ENCODE results near the gene SYNPR. TPM values are rescaled to one million over a fixed set of nuclear protein-coding genes. Genes with fewer than 3 reads are reported as not detected.
"Not testable (repeated sequence)": the region's sequence is repeated elsewhere in the genome, so short reads cannot be mapped to it uniquely, and the experiment has no call there.

The SYNPR gene
- polyA plus RNA-seq (ENCODE audit: insufficient read depth in 1 of 5, insufficient read length in 5 of 5, low replicate concordance in 1 of 5): under 1 TPM; 0.10 to 0.27 (median 0.25) TPM
- long read RNA-seq, donor 1: 0 reads
- long read RNA-seq, donor 2: 0 reads
- long read RNA-seq, donor 3: 0 reads
- long read RNA-seq, donor 4: 0 reads
- long read RNA-seq, donor 5: 0 reads
- long read RNA-seq, donor 6: 0 reads
- long read RNA-seq, donor 7: 0 reads
- long read RNA-seq, donor 8: 0 reads

DNA sequence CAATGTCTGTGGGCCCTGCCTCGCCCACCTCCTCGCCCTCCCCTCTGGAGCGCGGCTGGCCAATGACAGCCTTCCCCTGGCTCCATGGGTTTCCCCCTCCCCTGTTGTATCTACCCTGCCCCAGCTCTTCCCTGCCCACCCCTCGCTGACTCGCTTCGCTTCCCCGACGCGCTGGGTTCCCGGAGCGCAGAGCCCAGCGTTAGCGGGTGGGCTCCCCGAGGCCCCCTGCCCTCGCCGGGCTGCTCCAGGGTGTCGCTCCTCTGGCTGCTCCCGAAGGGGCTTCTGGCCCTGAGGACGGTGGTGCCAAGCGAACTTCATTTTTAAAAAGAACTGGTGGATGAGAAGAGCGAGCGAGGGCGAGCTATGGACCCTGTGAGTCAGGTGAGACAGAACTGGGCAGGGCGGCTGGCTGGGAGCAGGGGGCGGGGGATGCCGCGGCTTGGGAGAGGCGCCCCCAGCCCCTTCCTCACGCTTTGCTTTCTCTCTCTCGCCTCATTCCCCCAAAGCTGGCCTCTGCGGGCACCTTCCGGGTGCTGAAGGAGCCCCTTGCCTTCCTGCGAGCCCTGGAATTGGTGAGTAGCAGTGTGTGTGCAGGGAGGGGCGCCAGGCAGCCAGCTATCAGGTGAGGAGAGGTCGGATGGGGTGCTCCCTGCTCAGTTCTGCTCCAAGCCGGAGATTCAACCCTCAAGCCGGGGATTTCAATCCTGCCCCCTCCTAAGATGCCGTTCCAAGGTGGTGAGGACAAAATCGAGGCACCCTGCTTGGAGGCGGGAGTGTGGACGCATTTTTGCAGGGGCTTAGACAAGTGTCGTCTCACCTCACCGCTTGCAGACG, at the start of gene SYNPR:
Gene SYNPR, plus strand, starts transcription at position 138 of the 834 bp plus-strand sequence.
- no peak for DNase-seq

DNA sequence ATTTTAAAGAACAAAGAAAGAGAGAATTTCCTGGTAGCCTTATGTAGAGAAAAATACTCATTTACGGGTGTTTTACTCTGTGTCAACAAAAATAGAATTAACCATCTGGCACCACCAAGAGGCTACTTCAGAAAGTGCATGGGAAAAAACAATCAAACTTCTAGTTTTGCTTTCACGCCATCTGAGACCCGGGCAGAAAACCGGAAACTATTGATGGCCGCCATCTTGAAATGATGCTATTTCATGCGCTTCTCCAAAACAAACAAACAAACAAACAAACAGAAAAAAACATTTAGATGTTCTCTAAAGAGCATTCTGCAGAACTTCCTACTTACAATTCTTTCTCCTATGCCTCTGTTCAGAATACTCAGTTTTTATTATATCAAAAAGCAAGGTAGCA, 49.4 kb upstream of the SYNPR start:
- DNase-seq: peak in 1 of 2 donors; percentile 11

DNA sequence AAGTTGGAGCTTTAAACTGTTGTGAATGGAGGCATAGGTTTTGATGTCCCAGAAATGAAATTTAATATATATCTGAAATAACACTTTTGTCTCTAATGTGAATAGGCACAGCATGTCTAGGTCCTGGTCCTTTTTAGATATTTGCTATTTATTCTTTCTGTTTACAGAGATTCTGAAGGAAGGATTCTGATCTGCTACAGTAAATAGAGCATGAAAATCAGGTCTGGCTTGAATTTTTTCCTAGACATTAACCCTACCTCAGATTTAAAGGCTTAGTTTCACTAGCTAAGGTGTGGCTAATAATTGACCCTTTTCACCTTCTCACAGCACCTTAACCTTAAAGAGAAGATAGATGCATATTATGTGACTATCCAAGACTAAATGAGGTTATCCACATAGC, 48.0 kb upstream of the SYNPR start:
- DNase-seq: no peak

DNA sequence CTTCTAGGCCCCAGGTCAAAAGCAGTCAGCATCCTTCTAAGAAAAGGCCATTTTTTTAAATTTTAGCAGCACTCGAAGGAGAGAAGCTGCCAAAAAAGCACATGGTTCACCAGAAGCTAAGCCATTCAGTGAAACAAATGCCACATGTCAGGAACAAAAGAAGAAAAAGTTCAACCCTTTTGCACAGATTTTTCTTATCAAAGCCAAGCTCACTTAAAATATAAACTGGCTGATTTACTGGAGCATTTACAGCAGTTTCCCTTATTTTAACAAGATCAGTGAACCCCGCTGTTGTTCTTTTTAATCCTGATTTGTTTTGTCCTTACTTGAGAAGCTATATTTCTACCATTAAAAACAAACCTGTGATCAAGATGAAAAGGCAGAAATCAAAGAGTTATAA, 46.5 kb upstream of the SYNPR start:
- no peak for DNase-seq

DNA sequence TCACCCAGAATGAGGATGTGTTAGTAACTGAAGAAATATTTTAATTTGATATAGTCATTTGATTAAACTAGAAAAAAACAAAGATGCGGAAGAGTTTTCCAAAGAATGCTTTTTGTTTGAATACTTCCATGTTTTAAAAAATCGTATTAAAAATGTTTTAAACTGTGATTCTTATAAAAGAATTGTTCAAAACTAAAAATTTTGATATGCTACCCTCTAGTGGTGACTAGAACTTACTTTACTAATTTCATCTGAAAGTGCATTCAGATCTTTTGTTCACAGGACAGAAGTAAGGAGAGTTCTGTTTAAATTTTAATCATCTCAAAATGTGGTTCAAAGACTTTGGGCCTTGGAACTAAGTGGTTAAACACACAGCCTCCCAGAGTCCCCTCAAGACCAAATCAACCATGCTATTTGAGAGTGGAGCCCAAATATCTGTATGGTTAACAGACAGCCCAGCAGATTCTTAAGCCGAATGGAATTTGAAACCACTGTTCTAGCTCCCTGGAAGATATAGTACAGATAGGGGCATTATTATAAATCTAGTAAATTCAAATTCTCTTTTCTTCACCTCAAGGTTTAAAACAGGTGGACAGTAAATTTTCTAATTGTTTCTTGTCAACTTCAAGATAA, 45.2 kb upstream of the SYNPR start:
- no peak for DNase-seq

DNA sequence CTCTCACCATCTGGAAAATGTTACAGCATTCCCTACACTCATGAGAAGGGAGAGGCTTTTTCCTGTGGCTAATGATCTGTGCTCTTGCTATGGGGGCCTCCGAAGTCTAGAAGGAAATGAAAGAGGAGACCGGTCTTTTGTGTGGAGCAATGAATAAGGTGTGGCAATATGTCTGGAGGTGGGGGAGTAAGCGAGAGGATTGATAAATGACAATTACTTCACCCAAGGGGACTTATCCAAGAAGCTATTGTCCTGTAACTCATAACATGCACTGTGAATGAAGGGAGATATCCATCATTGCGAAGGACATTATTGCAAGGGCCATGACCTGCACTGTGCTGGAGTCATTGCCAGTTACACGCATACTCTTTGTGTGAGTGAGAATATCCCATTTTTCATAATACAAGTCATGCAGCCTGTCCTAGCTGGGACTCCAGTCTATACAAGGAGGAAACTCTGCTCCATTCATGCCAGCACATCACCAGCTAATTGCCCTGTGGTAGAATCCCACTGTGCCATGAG, 37.7 kb upstream of the SYNPR start:
- no peak for DNase-seq

DNA sequence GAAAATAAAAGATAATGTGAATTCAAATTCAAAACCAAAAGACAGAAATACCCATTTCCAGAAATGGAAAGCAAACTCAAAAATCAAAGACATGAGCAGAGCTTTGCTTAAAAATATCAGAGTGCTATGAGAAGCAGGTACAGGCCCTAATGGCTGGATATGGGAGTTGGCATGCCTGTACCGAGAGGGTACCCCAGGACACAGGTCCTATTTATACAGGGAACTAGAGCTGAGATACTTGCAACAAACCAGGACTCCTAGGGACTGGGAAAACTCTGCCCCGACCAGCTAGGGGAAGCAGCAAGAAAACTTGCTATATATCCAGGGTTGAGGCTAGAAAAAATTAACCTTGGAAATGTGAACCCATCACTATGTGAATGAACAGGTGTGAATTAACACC, 36.0 kb upstream of the SYNPR start:
- DNase-seq: no peak

DNA sequence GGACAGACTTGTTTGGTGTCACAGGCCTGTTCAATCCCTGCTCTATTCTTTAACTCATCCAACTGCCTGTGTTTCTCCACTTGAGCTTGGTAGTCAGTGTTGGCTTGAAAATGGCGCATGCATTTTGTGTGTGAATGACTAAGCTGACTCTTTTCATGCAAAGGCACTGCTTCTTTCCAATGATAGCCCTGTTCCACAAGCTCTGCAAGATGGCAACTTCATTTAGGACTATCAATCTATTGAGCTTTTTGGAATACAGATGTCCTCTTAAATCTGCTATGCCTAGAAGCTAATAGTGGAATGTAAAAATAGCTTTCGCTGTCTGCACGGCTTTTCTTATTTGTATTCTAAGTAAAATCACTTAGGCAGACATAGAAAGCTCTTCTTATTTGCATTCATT, 33.6 kb upstream of the SYNPR start:
- no peak for DNase-seq

DNA sequence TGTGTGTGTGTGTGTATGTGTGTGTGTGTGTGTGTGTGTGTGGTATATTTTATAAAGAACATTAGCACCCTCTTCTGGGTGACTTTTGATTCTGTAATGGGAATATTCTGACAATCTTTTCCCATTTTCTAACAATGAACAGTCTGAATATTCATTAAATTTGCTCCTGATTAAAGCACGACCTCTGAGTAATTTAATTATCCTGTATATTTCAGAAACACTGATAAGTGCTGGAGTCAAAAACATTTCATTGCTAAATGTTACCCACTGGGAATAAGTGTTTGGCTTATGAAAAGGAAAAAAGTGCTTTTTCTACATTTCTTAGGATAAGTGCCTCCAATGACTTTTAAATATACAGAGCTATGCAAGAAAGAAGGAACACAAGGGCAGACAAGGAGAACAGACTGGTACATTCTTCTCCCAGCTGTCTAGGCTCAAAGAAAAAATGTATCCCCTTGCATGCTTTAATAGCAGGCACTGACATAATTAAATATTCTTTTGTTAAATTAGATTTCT, 32.3 kb upstream of the SYNPR start:
- DNase-seq: no peak

DNA sequence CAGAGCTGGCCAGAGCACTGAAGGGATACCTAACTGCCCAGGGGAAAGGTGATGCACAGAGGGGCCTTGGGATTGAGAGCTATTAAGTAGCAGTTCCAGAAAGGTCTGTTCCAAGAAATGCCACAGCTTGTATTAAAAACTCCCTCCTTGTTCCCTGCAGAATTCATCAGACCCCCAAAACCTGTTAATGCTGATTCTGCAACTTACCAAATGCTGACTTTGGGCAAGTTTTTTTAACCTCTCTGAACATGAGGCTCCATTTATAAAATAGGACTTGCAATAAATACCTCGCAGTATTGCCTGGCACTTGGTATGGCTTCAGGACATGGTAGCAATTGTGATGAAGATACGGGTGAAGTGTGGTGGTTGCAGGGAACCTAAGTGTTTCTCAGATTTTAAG, 30.1 kb upstream of the SYNPR start:
- DNase-seq: no peak

DNA sequence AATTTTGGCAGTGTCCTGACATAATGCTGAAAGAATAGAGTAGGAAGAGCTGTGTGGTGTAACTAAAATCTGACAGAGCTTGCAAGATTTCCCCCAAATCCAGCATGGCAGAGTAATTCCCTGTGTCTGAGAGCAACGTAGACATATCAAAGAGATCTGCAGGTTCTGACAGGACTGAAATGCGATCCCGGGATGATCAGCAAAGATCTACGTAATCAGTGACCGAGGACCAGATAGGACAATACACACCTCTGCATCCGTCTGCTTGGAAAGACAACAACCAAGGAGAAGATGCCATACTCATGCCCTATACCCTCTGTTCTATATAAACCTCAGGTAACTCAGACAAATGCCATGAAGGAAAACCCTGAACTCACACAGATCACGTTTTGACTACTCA, 26.6 kb upstream of the SYNPR start:
- DNase-seq: no peak

DNA sequence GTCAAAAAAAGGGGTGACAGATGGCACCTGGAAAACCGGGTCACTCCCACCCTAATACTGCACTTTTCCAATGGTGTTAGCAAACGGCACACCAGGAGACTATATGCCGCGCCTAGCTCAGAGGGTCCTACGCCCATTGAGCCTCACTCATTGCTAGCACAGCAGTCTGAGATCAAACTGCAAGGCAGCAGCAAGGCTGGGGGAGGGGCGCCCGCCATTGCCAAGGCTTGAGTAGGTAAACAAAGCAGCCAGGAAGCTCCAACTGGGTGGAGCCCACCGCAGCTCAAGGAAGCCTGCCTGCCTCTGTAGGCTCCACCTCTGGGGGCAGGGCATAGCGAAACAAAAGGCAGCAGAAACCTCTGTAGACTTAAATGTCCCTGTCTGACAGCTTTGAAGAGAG, 22.3 kb upstream of the SYNPR start:
- DNase-seq: not testable (repeated sequence)

DNA sequence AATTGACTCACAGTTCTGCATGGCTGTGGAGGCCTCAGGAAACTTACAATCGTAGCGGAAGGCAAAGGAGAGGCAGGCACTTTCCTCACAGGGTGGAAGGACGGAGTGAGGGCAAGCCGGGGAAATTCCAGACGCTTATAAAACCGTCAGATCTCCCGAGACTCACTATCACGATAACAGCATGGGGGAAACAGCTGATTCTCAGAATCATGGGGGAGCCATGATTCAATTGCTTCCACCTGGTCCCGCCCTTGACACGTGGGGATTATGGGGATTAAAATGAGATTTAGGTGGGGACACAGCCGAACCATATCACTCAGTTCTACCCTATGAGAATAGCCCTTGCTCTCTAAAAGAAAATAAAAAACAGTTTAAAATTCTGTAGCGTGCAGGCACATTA, 13.4 kb upstream of the SYNPR start:
- DNase-seq: no peak

DNA sequence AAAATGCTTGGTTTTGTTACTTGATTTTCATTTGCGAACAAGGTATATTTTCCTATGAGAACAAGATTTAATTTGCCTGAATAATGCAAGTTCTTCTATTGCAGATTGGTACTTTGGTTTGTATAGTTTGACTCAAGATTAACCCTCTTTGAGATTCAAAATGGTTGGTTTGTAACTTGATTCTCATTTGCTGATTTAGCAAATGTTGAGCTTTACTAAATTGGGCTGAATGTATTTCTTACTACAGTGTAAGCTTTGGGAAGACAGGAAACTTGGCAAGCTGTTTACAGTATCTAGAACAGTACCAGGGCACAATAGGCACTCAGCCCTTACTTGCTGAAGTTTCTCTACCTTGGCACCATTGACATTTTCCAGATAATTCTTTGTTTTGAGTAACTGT, 3.7 kb upstream of the SYNPR start:
- DNase-seq: no peak

DNA sequence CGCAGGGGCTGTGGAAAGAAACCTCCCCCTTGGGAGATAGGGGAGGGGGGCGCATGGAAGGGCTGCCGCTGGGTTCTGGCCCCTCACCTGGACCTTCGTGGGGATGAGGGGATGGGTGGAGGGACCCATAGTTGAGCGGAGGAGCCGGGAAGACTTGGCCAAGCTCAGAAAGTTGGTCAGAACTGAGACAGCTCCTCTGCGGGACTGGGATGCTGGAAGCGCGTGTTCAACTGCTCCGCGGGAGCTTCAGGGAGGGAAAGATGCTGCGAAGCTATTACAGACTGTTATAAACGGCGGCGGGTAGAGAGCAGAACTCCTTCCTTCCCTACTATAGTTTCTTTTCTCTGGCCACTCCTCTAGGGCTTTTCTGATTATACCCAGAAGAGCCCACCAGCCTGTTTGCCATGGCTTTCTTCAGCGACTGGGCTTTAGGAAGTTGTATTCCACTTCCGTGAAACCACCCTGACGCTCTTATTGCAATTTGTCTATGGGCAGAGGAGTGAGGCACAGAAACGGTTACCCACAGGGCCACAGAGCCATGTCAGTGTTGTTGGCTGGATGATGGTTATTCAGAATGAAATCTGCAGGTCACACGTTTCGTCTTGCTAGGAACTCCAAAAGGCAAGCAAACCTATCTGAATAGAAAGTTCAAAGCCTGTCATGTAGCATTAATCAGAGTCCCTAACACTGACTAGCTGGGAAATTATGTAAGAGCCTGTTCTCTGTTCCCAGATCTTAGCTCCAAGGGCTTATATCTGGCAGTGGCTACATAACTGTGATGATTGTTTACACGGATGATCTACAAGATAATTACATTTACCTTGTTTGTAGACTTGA, 1.1 kb downstream of the SYNPR start:
- DNase-seq: no peak

DNA sequence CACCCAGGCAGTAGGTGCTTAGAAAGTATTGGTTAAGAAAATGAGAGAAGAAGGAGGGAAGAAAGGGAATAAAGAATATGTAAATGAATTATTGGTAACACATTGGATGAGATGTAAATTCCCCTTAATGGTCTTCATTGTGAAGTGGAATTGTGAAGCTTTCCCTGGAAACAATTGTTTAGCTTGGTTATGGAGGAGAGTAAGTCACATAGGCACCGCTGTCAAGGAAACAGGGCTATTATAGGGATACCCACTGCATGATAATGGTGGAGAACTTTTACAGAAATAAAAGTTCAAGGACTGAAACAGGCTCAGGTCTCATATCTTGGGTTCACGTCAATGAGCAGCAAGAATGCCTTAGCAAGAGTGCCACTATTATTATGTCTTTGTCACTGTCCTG, 9.5 kb downstream of the SYNPR start:
- DNase-seq: no peak

DNA sequence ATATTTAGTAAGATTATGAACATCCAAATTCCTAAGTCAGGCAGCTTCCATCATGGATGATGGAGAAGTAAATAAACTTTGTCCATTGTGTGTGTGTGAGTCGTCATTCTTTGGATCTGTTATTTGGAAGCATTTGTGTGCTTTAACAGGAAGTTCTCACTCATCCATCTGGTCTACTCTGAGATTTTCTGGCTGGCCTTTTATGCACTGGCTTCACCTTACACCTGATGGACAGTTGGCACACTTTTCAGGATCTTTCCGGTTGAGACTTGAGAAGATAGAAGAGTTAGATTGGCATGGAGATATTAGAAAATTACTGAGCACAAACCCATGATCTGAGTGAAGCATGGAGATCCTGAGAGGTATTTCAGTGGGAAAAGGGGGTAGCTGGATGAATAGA, 12.6 kb downstream of the SYNPR start:
- DNase-seq: no peak

DNA sequence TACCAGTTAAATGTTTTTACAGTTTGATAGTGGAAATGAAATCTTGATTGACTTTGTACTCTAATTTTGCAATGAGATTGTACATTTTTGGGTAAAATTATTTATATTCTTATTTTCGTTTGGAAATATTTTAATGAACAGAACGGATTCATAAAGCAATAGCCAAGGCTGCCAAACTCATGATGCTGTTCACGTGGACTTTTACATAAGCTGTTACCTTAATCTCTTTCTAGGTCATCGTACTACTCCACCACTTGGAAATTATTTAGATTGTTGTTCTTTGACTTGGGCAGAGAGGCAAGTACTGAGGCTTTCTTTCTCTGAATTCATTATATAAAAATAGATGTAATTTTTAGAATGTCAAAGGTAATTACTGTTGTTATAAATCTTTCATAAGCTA, 16.2 kb downstream of the SYNPR start:
- DNase-seq: no peak

DNA sequence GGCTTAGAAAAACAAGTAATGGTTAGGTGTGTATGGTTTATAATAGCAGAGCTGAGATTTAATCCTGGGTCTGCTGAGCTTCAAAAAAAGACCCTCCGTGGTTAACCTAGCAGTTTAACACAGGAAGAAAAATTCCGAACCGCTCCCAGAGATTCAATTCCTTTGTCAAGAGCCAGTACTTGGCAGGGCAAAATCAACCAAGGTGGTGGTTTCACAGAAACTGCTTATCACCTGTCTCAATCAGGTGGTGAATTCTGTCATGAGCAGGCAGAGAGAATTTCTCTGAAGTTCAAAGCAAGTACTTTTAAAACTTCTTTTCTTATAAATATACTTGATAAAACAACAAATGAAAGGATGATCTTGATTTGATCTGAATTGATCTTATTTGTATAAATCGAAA, 17.2 kb downstream of the SYNPR start:
- DNase-seq: peak in 1 of 2 donors; percentile 9

DNA sequence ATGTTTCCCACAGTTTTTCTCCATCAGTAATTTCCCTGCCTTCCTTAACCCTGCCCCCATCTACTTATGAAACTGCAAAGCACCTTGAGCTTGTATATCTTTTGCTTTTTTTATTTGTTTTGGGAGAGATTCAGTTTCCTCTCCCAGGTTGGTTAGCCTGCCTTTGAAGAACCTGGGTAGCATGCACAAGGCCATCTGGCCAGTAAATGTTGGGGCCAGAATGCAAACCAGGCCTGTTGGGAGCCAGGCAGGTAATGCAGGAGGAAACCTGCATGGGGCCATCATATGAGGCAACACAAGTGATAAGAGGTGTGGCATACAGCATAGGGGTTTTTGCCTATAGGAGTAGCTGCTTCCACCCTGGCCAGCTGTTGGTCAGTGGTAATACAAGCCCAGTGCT, 17.7 kb downstream of the SYNPR start:
- peak in 1 of 2 donors; percentile 8 for DNase-seq

DNA sequence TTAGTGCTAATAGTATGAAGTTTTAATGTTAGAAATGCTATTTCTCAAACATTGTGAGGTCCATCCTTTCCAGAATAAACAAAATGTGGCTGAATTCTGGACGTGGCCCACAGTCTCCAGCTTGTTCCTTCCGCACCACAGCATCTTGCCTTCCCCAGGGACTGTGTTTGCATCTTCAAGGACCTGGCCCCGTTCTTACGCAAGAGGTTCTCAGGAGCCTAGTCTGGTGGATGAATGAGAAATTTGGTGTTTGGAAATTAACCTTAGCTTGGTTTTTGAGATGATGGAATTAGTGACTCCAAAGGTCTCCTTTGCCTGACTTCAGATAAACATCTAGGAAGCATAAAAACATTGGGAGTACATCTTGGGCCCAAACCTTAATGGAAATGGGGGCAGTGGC, 18.1 kb downstream of the SYNPR start:
- DNase-seq: no peak

DNA sequence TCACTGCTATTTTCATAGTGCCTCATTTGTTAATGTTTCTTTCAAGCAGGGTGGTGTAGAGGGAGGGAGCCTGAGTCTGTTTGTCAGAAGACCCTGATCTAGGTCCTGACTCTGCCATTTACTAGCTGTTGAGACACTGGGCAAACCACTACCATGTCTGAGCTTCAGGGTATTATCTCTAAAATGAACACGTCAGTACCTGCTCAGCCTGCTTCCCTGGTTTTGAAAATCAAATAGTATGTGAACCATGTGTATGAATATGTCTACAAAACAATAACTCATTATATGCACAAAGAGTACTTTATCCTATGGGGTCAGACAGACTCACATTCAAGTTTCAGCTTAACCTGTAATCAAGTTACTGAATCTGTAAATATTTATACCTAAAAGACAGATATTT, 25.1 kb downstream of the SYNPR start:
- no peak for DNase-seq

All from right lung (tissue), 10 donors.